Occipital lobe (tissue), 3 donors: ENCODE measurements around the gene AP4S1. TPM values are rescaled to one million over a fixed set of nuclear protein-coding genes. Genes with fewer than 3 reads are reported as not detected.

Source experiments
- DNase-seq: peaks from one replicate; lab custom pipeline; 2025; lab: John Stamatoyannopoulos, UW
- small RNA-seq: library from RNA; depleted of rRNA; stranded (forward); fragments of <200 nt; gene quantifications from one replicate; pipeline ENCODE3, GENCODE V24; 2014
- total RNA-seq: library from RNA; depleted of rRNA; stranded (reverse); fragments of >200 nt; gene quantifications from one replicate; pipeline ENCODE4 v1.2.3, GENCODE V29; 2014

AP4S1 gene
- total RNA-seq, 1 donor from 2014 or later: 28.1 TPM

DNA sequence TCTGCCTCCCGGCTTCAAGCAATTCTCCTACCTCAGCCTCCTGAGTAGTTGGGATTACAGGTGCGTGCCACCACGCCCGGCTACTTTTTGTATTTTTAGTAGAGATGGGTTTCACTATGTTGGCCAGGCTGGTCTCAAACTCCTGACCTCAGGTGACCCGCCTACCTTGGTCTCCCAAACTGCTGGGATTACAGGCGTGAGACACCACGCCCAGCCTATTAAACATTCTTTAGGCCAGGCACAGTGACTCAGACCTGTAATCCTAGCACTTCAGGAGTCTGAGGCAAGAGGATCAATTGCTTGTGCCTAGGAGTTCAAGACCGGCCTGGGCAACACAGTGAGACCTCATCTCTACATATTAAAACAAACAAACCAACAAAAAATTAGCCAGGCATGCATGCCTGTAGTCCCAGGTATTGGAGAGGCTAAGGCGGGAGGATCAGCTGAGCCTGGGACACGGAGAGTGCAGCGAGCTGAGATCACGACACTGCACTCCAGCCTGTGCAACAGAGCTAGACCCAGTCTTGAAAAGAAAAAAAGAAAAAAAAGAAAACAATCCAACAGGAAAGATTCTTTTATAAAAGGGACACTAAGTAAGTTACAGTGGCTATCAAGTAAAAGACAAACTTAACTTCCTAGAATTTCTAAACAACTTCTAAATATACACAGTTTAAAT is 111.9 kb downstream of the AP4S1 start:
- no peak for DNase-seq

DNA sequence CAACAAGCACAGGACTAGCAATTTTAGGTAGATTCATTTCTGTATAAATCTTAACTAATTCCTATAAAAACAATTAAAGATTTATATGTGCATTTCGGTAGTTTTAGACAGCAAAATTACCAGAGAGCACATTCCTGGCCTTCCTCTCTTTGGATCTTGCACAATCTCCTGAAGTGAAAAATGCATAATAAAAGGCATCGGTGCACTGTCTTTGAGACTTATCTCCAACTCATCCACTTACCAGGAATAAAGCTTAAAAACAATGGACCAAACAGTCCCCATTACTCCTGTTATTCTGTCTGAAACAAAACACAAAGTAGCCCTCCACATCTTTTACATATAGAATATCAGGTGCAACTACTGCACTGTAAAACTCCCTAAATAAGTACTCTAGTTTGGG is 112.9 kb downstream of the AP4S1 start:
- DNase-seq: no peak

DNA sequence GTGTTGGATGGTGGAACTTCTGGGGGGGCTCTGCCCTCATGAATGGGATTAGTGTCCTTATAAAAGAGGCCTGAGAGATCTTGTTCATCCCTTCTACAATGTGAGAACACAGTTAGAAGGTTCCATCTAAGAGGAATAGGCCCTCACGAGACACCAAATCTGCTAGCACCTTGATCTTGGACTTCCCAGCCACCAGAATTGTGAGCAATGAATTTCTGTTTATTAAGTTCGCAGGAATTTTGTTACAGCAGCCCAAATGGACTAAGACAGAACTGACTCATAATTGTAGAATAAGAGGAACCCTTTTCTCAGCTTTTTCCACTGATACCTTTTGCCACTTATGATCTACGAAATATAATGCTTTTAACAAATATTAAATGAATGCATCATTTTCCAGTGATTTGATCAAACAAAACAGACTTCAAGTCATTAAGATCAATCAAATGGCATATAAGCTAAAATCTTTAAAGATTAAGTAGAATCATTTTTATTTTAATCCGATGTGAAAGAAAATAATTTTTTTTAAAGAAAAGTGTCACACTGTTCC is 113.9 kb downstream of the AP4S1 start:
- DNase-seq: no peak

DNA sequence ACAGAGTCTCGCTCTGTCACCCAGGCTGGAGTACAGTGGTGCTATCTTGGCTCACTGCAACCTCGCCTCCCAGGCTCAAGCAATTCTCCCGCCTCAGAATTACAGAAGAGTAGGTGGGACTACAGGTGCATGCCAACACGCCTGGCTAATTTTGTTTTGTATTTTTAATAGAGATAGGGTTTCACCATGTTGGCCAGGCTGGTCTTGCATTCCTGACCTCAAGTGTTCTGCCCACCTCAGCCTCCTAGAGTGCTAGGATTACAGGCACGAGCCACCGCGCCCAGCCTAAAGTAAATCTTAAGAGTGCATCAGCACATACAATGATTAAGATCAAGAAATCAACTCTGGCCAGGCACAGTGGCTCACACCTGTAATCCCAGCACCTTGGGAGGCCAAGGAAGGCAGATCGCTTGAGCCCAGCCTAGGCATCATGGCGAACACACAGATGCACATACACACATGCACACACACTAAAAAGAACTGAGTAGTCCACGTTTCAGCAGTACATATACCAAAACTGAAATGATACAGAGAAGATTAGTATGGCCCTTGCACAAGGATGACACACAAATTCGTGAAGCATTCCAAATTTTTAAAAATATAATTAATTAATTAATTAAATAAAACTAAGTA is 117.1 kb downstream of the AP4S1 start:
- no peak for DNase-seq

Small RNA genes lying within 50 kb of the gene (small RNA-seq; reads per million reads assigned to genes)
- 0.44 reads per million, percentile 41 among the genes with 10 or more reads in this experiment for gene MIR624
- gene RNU6-541P: not detected

Other genes with a start within 250 kb of the AP4S1 start
- gene COCH, start 151.1 kb upstream of the AP4S1 start, total RNA-seq: 39.1 TPM
- 138 TPM for gene STRN3, start 730 bp downstream of the AP4S1 start, total RNA-seq
- gene HECTD1, start 182.1 kb downstream of the AP4S1 start, total RNA-seq: 388 TPM